ENCODE results near the gene VAMP4.
"Not testable (repeated sequence)": the region's sequence is repeated elsewhere in the genome, so short reads cannot be mapped to it uniquely, and the experiment has no call there.

Gene VAMP4

GRCh38 chr1:171707583-171707982 is 34.3 kb downstream of the VAMP4 start:
- no peak for TF ChIP-seq CTCF (conservative IDR thresholded peaks at IDR 0.05; ENCODE audit: low read length)
- no peak overlapping the region for H3K4me3 ChIP-seq (ENCODE audit: low read length)
- DNase-seq (ENCODE audit: low read depth) = no peak

GRCh38 chr1:171702598-171702997 is 39.3 kb downstream of the VAMP4 start:
- DNase-seq (ENCODE audit: low read depth) = no peak
- no peak for TF ChIP-seq CTCF (conservative IDR thresholded peaks at IDR 0.05; ENCODE audit: low read length)
- no peak overlapping the region for H3K4me3 ChIP-seq (ENCODE audit: low read length)

GRCh38 chr1:171699531-171699930 is 42.3 kb downstream of the VAMP4 start:
- H3K4me3 ChIP-seq (ENCODE audit: low read length) = no peak overlapping the region
- no peak for TF ChIP-seq CTCF (conservative IDR thresholded peaks at IDR 0.05; ENCODE audit: low read length)
- no peak for DNase-seq (ENCODE audit: low read depth)

- not testable (repeated sequence) for DNase-seq (ENCODE audit: low read depth); H3K4me3 ChIP-seq (ENCODE audit: low read length)
Observed at GRCh38 chr1:171695772-171696171, 46.1 kb downstream of the VAMP4 start.

GRCh38 chr1:171693541-171693940 is 48.3 kb downstream of the VAMP4 start:
- not testable (repeated sequence) for H3K4me3 ChIP-seq (ENCODE audit: low read length); DNase-seq (ENCODE audit: low read depth)

GRCh38 chr1:171683870-171684269 is 58.0 kb downstream of the VAMP4 start:
- DNase-seq (ENCODE audit: low read depth) = no peak
- no peak for TF ChIP-seq CTCF (conservative IDR thresholded peaks at IDR 0.05; ENCODE audit: low read length)
- H3K4me3 ChIP-seq (ENCODE audit: low read length) = no peak overlapping the region

- DNase-seq (ENCODE audit: low read depth) = no peak
- no peak overlapping the region for H3K4me3 ChIP-seq (ENCODE audit: low read length)
- TF ChIP-seq CTCF (conservative IDR thresholded peaks at IDR 0.05; ENCODE audit: low read length) = no peak
Observed at GRCh38 chr1:171680339-171680738, 61.5 kb downstream of the VAMP4 start.

- TF ChIP-seq CTCF (conservative IDR thresholded peaks at IDR 0.05; ENCODE audit: low read length) = no peak
- no peak overlapping the region for H3K4me3 ChIP-seq (ENCODE audit: low read length)
Observed at GRCh38 chr1:171676823-171677222, 65.0 kb downstream of the VAMP4 start.

More at GRCh38 chr1:171676823-171677222, 65.0 kb downstream of the VAMP4 start:
- no peak for DNase-seq (ENCODE audit: low read depth)
